HG03060 (cell line): ENCODE results near the gene MCU.
"Not testable (repeated sequence)": the region's sequence is repeated elsewhere in the genome, so short reads cannot be mapped to it uniquely, and the experiment has no call there.

Experiments
- ATAC-seq: cut with Tn5 transposase; IDR thresholded peaks from one replicate; pipeline ENCODE4 v1.9.1; 2021; ENCODE audit warnings: low read depth, moderate number of reproducible peaks; ENCODE audit not compliant: unreplicated experiment

Gene MCU

DNA sequence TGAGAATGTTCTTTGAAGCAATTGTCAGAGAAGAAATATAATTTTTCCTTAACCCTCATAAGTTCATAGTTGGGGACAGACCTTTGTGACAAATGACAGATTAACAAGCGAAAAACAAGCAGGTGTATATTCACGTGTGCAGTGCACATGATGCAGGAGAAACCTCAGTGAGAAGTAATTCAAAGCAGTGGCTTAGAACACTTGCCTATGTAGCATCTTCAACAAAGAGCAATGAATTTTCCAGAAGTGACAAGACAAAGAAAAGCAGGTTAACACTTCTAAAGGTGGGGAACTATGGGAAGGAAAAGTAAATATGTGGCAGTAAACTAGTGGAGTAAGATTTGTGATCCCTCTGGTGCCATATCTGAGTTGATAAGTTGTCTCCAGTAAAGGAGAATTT, 65.8 kb downstream of the MCU start:
- no peak for ATAC-seq

DNA sequence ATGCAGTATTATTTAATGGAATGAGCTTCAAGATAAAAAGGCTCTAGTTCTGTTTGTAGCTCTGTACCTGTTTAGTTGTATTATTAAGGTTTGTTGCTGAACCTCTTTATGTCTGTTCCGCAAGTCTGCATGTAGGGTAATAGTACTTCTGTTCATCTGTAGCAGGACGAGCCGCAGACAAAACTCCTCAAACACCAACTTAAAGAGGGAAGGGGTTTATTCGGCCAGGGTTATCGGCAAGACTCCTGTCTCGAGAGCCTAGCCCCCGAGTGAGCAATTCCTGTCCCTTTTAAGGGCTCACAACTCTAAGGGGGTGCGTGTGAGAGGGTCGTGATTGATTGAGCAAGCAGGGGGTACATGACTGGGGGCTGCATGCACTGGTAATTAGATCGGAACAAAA, 67.0 kb downstream of the MCU start:
- ATAC-seq, result not testable (repeated sequence)

DNA sequence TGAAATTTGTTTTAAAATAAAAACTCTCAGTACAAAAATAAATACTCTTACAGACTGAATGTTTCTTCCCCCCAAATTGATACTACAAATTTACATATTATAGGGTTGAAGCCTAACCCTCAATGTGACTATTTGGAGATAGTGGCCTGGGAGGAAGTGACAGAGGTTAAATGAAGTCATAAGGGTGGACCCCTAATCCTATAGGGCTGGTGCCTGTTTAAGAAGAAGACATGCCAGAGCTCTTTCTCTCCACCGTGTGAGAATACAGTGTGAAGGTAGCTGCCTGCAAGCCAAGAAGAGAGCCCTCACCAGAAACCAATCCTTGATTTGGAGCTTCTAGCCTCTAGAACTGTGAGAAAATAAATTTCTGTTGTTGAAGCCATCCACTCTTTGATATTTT, 67.6 kb downstream of the MCU start:
- ATAC-seq, result no peak

DNA sequence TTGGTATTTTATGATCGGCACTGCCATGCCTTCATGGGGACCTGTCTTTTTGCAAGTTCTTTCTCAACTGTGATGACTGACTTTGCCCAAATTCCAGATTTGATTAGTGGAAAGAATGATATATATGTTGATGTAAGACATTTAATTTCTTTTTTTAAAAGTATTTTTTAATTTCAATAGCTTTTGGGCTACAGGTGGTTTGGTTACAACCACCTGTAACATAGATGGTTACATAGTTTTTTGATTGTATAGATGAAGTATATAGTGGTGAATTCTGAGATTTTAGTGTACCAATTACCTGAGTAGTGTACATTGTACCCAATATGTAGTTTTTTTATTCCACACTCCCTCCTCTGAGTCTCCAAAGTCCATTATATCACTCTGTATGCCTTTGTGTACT, 69.6 kb downstream of the MCU start:
- no peak for ATAC-seq

DNA sequence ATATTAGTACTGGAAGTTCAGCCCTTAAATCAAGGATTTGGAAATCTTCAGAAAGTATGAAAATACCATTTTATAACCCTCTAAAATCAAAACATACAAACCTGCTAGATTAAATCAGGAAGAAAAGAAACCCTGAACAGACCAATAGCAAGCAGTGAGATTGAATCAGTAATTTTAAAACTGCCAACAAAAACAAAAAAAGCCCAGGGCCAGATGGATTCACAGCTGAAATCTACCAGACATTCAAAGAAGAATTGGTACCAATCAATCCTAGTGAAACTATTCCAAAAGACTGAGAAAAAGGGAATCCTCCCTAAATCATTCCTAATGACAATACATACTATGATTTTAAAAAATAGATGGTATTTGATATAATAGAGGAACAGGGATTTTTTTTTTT, 70.1 kb downstream of the MCU start:
- ATAC-seq, result no peak

DNA sequence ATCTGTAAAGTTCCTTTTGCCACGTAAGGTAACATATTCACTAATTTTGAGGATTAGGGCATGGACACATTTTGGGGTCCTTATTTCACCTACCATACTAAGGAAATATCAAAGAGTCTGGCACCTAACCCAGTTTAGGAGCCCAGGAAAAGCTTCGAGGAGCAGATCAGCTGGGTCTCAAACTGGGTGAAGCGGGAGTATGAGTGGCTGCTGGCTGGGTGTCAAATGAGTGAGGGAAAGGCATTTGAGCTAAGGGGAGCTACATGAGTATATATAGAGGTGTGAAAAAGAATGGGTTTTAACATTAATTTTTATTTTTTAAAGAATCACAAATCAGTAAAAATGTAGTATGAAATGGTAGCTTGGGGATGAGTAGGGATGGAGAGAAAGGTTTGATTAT, 71.3 kb downstream of the MCU start:
- no peak for ATAC-seq

DNA sequence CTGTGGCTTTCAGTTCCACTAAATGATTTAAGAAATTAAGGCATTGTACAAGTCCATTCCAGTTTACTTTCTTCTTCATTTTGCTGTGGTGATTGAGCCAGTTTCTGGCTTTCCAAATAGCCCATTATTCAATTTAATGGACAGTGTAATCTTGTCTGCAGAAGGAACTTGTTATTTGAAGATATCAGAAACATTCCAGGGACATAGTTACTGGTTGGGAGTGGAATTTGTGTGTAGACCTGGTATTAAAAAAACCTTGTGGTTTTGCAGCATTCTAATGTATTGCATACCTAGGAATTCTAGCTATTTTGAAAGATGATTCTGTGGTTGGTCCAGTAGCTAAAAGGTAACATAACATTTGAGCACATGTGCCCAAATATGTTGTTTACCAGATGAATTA, 72.2 kb downstream of the MCU start:
- ATAC-seq, result no peak

DNA sequence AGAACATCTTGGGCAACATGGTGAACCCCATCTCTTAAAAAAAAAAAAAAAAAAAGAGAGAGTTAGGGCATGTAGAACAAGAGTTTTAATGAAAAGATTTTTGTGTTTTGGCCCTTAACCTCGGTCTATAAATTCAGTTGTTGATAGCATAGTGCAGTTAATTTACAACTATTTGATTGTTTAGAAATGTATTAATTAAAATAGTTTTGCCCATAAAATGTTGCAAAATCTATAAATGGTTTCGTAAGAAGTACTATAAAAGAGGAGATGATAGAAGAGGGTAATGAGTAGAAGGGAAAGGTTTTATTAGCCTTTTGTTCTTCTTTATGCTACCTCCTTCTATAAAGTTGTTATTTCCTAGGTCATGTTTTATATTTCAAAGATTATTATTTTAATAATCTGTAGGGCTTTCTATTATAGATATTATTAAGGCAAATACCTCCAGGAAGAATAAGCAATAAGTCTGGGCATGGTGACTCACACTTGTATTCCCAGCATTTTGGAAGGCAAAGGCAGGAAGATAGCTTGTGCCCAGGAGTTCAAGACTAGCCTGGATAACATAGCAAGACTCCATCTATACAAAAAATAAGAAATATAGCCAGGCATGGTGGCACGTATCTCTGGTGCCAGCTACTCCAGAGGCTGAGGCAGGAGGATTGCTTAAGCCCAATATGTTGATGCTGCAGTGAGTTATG, 73.3 kb downstream of the MCU start:
- no peak for ATAC-seq

DNA sequence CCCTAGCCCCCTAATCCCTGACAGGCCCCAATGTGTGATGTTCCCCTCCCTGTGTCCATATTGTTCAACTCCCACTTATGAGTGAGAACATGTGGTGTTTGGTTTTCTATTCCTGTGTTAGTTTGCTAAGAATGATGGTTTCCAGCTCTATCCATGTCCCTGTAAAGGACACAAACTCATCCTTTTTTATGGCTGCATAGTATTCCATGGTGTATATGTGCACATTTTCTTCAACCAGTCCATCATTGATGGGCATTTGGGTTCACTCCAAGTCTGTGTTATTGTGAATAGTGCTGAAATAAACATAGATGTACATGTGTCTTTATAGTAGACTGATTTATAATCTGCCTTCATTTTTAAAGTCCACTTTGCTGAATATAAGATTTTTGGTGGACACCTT, 79.3 kb downstream of the MCU start:
- ATAC-seq, result not testable (repeated sequence)

DNA sequence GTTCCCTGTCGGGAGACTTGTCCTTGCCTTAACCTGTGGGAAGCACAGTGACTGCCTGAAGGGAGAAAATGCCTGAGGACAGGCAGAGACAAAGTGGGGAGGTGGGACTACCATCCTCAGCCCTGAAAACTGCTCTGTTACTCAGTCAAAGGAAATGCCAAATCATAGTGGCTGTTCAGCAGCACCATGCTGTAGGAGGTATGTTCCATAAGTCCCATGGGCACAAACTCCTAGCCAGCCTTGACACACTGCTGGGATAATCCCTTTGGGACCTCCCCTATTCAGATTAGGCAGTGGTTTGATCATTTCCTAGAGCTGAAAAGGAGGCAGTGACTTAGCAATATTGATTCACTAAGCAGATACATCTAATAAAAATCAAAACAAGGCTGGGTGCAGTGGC, 80.1 kb downstream of the MCU start:
- ATAC-seq, result no peak

DNA sequence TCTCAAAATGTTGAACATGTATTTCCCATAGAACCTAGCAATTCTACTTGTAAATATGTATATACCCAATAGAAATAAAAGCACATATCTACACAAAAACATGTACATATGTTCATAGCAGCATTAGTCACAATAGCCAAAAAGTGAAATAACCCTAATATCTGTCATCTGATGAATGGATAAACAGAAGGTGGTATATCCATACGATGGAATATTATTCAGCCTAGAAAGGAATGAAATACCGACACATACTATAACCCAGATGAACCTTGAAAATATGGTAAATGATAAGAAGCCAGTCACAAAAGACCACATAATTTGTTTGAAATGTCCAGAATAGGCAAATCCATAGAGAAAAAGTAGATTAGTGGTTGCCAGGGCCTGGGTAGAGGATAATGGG, 87.9 kb downstream of the MCU start:
- ATAC-seq, result no peak

DNA sequence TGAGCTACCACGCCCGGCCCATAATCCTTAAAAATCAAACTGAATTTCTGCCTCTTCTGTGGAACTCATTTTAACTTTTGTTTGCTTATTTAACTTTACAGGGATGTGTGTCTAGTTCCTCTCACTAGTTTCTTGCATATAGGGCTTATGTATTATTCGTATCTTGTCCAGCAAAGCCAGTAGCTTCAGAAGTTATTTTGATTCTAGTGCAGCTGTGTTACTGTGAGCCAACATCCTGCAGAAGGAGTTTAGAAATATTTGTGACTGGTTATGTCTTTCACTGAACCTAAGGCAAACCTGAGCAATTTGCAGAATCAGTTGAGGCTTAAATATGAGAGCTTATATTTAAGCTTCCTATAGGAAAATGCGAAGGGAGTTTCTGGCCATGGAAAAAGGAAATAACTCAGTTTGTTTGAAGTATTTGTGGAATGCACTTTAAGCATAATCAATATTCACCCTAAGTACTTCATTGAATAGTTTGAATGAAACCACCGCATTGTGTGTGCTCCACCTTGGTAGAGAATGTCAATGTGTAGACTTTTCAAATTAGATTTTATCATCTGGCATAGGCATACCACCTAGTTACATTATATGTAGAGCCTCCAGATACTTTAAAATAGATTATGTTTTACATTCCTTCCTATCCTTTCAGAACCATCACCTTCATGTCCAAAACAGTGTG, 90.8 kb downstream of the MCU start:
- ATAC-seq, result no peak

DNA sequence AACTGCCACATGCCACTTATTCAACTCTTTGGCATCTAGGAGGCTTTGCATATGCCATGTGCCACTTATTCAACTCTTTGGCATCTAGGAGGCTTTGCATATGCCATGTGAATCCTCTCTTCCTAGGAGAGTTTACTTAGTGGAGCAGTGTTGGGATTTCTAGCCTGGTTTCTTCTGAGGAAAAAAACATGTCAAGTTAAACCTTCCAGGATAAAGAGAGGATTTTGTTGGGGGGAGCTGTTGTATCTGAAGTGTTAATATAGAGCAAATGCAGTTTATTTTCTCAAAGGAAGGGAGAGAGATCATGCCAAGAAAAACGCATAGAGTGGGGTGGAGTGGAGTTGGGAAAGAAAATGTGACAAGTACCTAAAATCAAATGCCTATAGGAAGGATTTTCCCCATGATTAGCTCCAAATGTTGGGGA, 91.5 kb downstream of the MCU start:
- no peak for ATAC-seq

DNA sequence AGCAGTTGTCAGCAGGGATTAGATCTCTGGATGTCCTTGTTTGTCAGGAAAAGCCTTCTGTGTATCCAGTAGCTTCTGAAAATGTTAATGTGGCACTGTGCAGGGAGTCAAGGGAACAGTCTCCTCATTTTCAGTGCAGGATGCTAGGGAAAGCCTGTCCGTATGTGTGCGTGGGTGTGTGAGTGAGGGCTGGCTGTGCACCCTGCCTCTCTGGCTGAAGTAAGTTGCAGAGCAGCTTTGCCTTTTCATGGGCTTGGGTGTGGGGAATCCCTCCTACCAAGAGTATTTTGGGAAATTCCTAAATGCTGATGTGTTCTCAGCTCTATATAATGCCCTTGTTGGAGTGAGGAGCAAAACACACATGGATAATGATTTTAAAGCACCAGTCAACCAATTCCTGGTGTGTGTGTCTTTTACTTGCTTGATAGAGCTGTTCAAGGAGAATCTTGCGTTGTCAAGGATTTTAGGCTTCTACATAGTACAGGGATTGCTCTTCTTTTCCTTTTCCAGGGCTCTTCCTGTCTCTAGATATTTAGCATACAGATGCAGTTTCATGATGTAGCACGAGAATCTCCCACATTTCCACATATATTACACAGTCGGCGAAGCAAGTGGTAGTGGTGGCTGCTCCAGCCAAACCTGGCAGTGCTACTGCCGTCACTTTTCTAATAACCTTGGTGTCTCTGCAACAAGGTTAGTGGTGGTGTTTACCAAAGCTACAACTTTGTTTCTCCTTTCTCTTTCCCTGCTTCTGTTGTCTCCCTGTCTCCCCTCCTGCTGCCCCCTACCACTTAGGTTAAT, 92.8 kb downstream of the MCU start:
- no peak for ATAC-seq

DNA sequence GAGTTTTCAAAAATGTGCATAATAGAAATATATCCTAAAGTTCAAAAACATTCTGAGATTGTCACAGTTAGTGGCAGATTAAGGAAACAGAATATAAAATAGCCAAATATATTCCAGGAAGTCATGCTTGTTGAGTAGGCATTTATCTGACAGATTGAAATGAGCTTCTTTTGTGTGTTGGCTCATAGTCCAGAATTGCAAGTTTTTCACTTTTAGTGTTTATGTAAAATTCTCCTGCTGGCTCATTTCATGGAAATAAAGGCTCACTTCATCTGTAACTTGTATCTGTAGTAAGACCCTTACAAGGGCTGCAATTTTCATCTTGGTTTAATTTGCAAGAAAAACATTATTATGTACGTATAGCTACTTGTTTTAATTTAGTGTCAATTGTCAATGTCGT, 93.5 kb downstream of the MCU start:
- ATAC-seq, result no peak

DNA sequence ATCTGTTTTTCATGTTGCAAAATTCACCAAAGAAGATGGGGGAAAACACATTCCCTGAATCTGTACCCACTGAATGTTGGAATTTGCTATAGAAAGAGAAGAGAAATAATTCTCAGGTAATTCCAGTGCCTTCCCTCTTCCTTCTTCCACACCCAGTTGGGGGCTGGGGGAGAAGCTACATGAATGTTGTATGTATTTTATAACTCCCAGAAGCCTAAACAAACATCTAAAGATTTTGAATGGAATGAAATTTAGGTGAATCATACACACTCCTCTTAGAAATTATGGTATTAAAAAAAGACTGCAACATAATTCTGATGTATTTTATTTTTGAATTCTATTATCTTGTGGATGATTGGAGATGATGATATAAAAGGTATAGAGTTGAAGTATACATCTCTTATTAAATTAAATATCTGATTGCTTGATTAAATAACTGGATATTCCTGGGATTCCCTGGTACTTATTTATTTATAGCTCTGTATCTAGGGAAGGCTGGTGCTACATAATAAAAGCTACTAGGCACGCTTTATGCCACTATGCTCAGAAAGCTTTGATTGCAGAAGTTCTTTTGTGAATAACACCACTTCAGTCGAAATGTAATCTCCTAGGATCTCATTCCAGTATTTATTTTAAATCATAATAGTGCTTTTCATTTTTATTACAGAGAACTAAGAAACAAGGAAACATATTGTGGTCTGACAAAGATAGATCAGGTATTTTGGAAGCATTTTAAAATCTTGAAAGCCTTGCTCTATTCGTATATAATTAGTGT, 98.5 kb downstream of the MCU start:
- no peak for ATAC-seq

DNA sequence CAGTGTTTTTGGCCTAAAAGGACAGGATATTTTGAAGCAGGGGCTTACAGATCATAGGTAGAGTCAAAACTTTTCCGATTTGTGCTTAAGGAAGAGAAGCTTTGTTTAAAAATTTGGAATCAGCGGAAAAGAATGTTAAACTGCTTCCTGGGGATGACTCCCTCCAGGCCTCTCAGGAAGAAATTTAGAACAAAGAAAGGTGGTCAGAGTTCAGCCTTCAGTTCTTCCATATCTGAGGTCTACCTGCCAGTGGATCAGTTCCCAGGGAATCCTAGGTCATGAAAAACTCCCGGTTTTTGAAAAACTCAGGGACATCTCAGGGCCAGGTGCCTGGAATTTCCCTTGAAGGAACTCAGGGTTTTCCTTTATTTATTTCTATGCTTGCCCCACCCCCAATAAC, 100.3 kb downstream of the MCU start:
- ATAC-seq, result no peak

DNA sequence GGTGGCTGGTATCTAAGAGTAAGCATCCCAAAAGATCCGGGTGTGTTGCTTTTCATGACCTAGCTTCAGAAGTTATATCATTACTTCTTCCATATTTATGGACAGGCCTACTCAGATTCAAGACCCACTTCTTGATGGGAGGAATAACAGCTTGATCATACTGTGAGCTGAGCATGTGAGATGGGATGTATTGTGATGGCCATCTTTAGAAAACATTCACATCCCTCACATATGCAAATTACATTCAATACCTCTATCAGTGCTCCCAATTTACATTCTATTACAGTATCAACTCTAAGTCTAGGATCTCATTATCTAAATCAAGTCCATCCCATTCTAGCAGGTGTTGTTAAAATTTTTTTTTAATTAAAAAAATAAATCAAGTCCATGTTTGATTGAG, 101.8 kb downstream of the MCU start:
- ATAC-seq, result no peak

DNA sequence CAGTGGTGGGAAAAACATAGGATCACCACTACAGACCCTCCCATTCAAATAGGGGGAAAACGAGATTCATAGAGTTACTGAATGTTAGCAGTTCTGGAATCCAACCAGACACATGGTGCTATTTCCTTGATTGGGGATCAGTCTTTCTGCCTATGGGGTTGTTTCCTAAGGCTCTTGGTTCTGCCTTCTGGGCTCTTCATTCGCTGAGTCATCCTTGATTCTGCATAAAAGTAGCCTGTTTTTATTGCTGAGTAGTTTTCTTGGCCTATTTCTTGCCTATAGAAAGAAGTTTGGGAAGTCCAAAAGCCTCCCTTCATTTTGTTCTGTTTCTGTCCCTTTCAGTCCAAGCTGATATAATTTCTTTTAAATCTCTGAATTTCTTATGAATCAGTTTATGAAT, 102.3 kb downstream of the MCU start:
- ATAC-seq, result no peak

DNA sequence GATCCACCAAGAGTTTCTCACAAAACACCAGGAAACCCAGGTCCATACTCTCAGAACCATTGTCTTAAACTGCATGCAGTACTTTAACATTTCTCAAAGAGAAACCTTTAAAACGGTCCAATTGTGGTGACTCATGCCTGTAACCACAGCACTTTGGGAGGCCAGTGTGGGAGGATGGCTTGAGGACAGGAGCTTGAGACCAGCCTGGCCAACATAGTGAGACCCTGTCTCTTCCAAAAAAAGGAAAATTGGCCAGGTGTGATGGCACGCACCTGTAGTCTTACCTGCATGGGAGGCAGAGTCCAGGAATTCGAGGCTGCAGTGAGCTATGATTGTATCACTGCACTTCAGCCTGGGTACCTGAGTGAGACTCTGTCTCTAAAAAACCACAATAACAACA, 104.1 kb downstream of the MCU start:
- ATAC-seq, result no peak

DNA sequence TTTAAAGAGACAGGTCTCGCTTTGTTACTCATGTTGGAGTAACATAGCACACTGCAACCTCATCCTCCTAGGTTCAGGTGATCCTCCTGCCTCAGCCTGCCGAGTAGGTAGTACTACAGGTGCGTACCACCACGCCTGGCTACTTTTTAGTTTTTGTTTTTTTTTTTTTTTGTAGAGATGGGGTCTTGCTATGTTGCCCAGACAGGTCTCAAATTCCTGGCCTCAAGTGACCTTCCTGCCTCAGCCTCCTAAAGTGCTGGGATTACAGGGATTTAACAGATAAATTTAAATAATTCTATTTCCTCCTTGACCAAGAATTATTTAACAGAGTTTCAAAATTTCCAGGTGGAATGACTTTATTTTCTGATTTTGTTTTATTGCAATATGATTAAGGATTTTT, 104.6 kb downstream of the MCU start:
- no peak for ATAC-seq
